Cardiac septum (tissue), 1 donor: ENCODE data around the gene TPRX1. TPM values are rescaled to one million over a fixed set of nuclear protein-coding genes. Genes with fewer than 3 reads are reported as not detected.
"Not testable (repeated sequence)": the region's sequence is repeated elsewhere in the genome, so short reads cannot be mapped to it uniquely, and the experiment has no call there.

Experiments
- DNase-seq: peaks from one replicate; pipeline ENCODE4 v3.0.0-alpha.2; 2020; ENCODE audit warnings: low spot score
- intact Hi-C: fragments of 100-400 bp; cut with DNase I; formaldehyde crosslinking; loops from one replicate; pipeline ENCODE4 v1.14.0; 2022
- total RNA-seq: library from RNA; stranded (reverse); fragmentation: NEBNext Ultra II Directional; extraction: Animal tissue kit (Norgen Biotek cat#: 25700); gene quantifications from one replicate; pipeline ENCODE4 v1.2.1, GENCODE V29; 2021
- donor health status: DM: no; HTN: no; CAD: no.

TPRX1 gene
- total RNA-seq, 1 donor from 2014 or later: not detected

GRCh38 chr19:47777245-47778048 is 26.9 kb downstream of the TPRX1 start:
- intact Hi-C loops: loop anchor here (1.0 kb wide), 1 partner anchor 58 kb away; no protein-coding TSS in a partner anchor
- not testable (repeated sequence) for DNase-seq

GRCh38 chr19:47776568-47776967 is 27.8 kb downstream of the TPRX1 start:
- intact Hi-C loops: no loop called here
- DNase-seq: no peak

- intact Hi-C loops, DNase-seq: not testable (repeated sequence)
Measured at GRCh38 chr19:47771291-47771690, 33.1 kb downstream of the TPRX1 start.

- intact Hi-C loops: no loop called here
- DNase-seq: no peak
Measured at GRCh38 chr19:47769534-47769933, 34.8 kb downstream of the TPRX1 start.

DNA sequence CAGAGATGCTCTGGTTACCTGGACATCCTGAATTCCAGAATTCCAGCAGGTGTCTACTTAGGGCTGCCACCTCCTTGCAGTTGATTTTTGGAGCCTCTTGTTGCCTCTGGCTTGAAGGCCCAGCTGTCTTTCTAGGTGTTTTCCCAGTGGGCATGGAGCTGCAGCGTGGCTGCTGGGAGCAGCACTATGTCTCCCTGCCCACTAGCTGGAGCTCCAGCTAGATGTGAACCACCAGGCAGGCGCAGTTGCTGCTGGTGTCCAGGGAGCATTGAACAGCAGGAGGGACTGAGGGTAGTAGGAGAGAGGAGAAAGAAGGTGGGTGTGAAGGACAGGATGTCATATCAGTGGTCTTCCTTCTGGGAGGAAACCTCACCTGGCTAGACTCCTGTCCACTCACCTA is 35.7 kb downstream of the TPRX1 start:
- no peak for DNase-seq
- intact Hi-C loops: no loop called here

DNA sequence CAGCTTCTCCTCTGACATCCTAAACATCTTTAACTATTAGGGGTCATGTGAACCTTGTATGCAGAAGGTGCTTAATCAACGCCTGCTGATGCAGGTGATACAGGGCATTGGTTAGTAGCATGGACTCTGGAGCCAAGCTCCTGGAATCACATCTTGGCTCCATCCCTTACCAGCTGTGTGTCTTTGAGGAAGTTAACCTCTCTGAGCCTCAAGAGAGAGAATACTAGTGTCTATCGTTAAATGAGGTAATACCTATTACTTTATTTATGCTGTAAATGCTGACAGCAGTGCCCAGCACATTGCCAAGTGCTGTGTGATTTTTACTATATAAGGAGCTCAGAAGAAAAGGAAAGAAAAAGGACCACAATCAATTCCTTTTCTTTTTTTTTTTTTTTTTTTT is 37.0 kb downstream of the TPRX1 start:
- intact Hi-C loops: loop anchor here (2.0 kb wide), 1 partner anchor 97 kb away; no protein-coding TSS in a partner anchor
- no peak for DNase-seq

DNA sequence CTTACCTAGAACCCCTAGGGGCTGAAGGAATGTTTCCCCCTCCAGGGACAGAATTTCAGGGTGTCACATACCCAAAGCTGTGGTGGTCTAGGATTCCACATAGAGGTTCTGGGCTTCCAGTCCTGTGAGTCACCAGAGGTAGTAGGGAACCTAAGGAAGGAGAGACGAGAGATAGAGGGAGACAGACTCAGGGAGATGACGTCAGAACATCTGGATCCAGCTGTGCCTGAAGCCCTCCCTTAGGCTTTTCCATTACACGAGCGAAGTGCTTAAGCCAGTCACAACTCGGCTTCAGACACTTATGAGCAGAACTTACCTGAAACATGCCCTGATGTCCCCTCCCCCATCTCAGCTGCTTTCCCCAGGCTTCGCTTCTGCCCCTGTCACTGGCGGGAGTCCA is 37.7 kb downstream of the TPRX1 start:
- intact Hi-C loops: loop anchor here (1.0 to 2.0 kb wide), 2 partner anchors 22 to 98 kb away; no protein-coding TSS in a partner anchor
- no peak for DNase-seq

DNA sequence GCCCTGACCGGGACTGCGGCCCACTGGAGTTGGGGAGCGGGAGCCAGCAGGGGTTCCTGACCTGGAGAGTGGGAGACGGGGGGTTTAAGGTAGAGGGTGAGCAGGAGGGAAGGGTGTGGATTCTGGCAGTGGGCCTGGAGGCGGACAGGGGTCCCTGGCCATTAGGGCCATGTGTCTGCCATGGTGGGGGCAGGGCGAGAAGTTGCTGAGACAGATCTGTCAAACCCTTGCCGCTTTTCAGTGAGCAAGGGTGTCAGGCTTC is 38.1 kb downstream of the TPRX1 start:
- no peak for DNase-seq
- intact Hi-C loops: loop anchor here (1.0 to 2.0 kb wide), 2 partner anchors 22 to 99 kb away; no protein-coding TSS in a partner anchor

DNA sequence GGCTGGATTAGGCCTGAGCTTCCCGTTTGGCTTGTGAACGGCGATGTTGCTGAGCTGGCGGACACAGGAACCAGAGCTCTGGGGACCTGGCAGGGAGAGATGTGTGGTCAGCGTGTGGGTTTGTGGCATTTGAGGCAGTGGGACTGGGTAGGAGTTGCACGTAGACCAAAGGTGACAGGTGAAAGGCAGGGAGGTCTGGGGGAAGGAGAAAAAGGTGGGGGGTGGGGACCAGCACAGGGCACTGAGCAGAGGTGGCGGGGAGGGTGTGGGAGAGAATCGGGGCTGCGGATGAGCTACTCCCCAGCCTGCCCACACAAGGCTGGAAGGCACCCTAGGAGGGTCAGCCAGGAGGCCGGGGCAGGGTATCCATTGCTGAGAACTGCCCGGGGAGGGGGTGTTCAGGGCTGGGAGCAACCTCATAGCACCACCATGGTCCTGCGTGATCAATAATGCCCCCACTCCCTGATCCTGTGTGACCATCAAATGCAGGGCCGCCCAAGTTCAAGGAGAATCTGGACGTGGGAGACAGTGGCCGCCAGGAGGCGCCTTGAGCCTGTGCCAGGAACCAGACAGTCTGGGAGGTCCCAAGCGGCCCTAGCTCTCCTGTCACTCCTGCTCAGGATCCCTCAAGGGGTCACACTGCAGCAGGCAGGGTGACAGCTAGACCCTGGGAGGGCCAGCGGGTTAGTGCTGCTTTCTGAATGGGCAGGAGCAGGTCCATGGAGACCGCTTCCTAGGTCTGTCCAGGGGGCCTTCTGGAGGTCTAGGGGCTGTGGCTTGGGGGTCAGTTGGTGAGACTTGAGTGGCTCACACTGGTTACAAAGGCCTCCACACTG is 38.6 kb downstream of the TPRX1 start:
- intact Hi-C loops: loop anchor here (1.0 to 2.0 kb wide), 2 partner anchors 23 to 99 kb away; no protein-coding TSS in a partner anchor

DNA sequence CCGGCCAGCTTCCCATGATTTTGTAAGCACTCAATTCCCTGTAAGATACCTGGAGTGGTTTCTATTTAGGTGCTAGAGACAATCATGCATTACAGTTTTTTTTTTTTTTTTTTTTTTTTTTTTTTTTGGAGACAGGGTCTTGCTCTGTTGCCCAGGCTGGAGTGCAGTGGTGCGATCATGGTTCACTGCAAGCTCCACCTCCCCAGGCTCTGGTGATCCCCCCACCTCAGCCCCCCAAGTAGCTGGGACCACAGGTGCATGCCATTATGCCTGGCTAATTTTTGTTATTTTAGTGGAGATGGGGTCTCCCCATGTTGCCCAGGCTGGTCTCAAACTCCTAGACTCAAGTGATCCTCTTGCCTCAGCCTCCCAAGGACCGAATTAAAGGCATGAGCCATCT is 39.6 kb downstream of the TPRX1 start:
- intact Hi-C loops: not testable (repeated sequence)

More for the DNA sequence above, 38.6 kb downstream of the TPRX1 start:
- DNase-seq: no peak

DNA sequence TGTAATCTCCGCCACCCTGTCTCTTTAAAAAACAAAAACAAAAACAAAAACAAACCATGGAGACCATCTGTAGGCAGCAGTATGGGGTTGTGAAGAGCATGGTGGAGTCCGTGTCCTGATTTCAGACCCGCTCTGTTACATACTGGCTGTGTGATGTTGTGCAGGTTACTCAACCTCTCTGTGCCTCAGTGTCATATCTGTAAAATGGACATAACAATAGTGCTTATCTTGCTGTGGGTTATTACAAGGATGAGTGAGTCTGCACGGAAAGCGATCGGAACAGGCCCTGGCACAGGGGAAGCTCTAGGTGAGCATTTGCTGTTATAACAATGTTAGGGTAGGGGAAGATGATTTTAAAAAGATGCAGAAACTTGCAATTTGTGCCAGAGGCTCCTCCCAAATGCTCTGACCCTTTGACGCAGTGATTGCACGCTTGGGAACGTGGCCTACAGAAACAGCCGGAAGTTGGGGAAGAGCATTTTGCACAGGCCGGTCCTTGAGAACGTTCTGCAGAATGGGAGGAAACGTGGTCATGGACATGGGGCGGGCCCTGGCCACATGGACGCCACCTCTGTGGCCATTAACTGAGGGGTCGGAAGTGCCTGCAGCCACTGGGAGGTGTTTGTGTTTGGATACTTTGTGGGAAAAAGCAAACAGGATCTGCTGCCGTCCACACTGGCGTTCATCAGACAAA is 41.6 kb downstream of the TPRX1 start:
- intact Hi-C loops: no loop called here
- no peak for DNase-seq

More for the DNA sequence above, 39.6 kb downstream of the TPRX1 start:
- DNase-seq: not testable (repeated sequence)

GRCh38 chr19:47762151-47762550 is 42.2 kb downstream of the TPRX1 start:
- no peak for DNase-seq
- intact Hi-C loops: no loop called here

DNA sequence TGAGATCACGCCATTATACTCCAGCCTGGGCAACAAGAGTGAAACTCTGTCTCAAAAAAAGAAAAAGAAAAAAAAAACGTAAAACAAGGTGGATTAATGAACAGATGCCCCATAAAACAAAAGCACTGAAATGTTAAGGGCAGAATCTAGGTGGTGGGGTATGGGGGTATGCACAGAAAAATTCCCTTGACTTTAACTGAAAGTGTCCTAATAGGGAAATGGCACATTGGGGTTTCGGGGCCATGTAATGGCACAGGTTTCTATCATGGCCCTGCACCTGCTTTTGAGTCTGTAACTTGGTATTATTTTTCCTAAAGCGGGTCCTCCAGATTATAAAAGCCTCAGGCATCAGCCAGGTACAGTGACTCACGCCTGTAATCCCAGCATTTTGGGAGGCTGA is 42.8 kb downstream of the TPRX1 start:
- DNase-seq: no peak
- intact Hi-C loops: no loop called here

DNA sequence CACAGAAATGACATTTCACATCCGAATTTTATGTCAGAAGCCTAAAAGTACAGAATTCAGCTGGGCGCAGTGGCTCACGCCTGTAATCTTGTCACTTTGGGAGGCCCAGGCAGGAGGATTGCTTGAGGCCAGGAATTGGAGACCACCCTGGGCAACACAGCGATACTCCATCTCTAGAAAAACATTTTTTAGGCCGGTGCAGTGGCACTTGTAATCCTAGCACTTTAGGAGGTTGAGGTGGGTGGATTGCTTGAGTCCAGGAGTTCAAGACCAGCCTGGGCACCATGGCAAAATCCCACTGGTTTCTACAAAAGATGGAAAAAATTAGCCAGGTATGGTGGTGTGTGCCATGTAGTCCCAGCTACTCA is 43.7 kb downstream of the TPRX1 start:
- DNase-seq: no peak
- intact Hi-C loops: no loop called here

GRCh38 chr19:47758443-47758804 is 45.9 kb downstream of the TPRX1 start:
- DNase-seq: no peak
- intact Hi-C loops: no loop called here

DNA sequence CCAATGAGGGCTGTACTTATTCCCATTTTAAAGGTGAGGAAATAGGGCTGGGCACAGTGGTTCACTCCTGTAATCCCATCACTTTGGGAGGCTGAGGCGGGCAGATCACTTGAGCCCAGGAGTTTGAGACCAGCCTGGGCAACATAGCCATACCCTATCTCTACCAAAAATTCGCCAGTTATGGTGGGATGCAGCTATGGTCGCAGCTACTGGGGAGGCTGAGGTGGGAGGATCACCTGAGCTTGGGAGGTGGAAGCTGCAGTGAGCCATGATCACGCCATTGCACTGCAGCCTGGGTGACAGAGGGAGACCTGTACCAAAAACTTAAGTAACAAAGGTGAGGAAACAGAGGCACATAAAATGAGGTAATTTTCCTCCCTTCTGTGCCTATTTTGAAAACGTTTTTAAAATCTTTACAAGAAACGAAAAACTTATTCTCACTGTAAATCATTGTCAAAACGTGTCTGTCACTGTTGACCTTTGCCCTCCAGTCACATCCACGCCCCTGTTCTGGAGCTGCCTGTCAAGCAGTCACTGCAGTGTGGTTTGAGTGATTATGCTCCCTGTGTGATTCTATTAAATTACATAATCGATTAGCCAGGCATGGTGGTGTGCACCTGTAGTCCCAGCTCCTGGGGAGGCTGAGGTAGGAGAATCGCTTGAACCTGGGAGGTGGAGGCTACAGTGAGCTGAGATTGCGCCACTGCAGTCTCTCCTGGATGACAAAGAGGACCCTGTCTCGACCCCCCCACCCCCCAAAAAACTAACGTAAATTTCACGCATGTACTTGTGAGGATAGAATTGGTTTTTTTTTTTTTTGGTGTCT is 46.5 kb downstream of the TPRX1 start:
- DNase-seq: no peak
- intact Hi-C loops: no loop called here

DNA sequence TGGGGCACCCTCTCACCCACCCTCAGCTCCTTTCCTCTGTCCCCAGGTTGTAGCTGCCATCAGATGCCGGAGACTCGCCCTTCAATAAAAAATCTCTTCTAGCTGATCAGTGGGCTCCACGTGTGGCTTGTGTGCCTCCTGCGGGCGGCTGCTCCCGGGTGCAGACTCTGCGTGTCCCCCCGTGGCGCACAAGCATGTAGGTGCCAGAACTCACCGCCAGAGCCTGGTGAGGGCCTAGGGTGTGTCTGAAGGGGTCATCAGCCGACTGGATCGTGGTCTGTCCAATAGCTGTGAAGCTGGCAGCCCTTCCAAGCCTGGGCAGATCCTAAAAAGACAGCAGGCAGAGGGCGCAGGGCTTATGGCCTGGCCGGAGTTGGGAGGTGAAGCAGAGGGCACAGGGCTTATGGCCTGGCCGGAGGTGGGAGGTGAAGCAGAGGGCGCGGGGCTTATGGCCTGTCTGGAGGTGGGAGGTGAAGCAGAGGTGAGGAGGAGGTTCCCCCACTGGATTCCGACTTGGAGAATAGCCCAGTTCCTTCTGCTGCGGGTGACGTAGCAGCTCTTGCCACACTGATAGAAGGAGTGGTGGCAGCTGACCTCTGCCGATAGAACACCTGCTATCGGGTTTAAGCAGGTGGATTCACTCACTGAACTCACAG is 47.3 kb downstream of the TPRX1 start:
- no peak for DNase-seq
- intact Hi-C loops: no loop called here

GRCh38 chr19:47756627-47756929 is 47.8 kb downstream of the TPRX1 start:
- no peak for DNase-seq
- intact Hi-C loops: no loop called here
